Measurements from ENCODE around the gene TMEM127. TPM values are rescaled to one million over a fixed set of nuclear protein-coding genes. Genes with fewer than 3 reads are reported as not detected.

The TMEM127 gene
- total RNA-seq, 4 donors from 2014 or later = 26.4 to 42.8 (median 29.9) TPM

- no peak for TF ChIP-seq CTCF (IDR thresholded peaks at IDR 0.05; ENCODE audit: low read depth)
Observed at GRCh38 chr2:96205888-96206287, 59.9 kb downstream of the TMEM127 start.

- TF ChIP-seq CTCF (IDR thresholded peaks at IDR 0.05; ENCODE audit: low read depth) = no peak
Observed at GRCh38 chr2:96204836-96205624, 60.8 kb downstream of the TMEM127 start.

GRCh38 chr2:96203130-96204028 lies 62.4 kb downstream of the TMEM127 start:
- TF ChIP-seq CTCF (IDR thresholded peaks at IDR 0.05; ENCODE audit: low read depth) = no peak

- TF ChIP-seq CTCF (IDR thresholded peaks at IDR 0.05; ENCODE audit: low read depth) = no peak
Observed at GRCh38 chr2:96202152-96202854, 63.5 kb downstream of the TMEM127 start.

- no peak for TF ChIP-seq CTCF (IDR thresholded peaks at IDR 0.05; ENCODE audit: low read depth)
Observed at GRCh38 chr2:96201338-96201737, 64.5 kb downstream of the TMEM127 start.

GRCh38 chr2:96198921-96199320 lies 66.9 kb downstream of the TMEM127 start:
- TF ChIP-seq CTCF (IDR thresholded peaks at IDR 0.05; ENCODE audit: low read depth) = no peak

Other genes starting within 250 kb of the TMEM127 start
- 1 to 10 TPM; 1.5 to 7.0 (median 3.9) TPM for gene GPAT2, start 231.1 kb downstream of the TMEM127 start, total RNA-seq
- 1 to 10 TPM in 2 of 4 donors, under 1 TPM in 2; 0.33 to 4.6 (median 1.4) TPM for gene ADRA2B, start 149.4 kb downstream of the TMEM127 start, total RNA-seq
- under 1 TPM in 1 of 4 donors, not detected in 3; 0.34 TPM for gene ASTL, start 127.5 kb downstream of the TMEM127 start, total RNA-seq
- gene DUSP2, start 120.6 kb downstream of the TMEM127 start, total RNA-seq = 10 to 100 TPM in 1 of 4 donors, 1 to 10 TPM in 3; 2.6 to 10.2 (median 7.9) TPM
- 100 to 1,000 TPM in 3 of 4 donors, 10 to 100 TPM in 1; 96.7 to 184 (median 127) TPM for gene STARD7, start 57.2 kb downstream of the TMEM127 start, total RNA-seq
- gene CIAO1, start 228 bp upstream of the TMEM127 start, total RNA-seq = 100 to 1,000 TPM in 3 of 4 donors, 10 to 100 TPM in 1; 83.2 to 141 (median 122) TPM
- 100 to 1,000 TPM in 1 of 4 donors, 10 to 100 TPM in 3; 67.8 to 106 (median 83.4) TPM for gene SNRNP200, start 39.5 kb upstream of the TMEM127 start, total RNA-seq
- gene ITPRIPL1, start 59.3 kb upstream of the TMEM127 start, total RNA-seq = 1 to 10 TPM in 3 of 4 donors, under 1 TPM in 1; 0.98 to 4.3 (median 2.5) TPM
- 1 to 10 TPM in 3 of 4 donors, not detected in 1; 1.3 to 9.5 (median 1.8) TPM for gene NCAPH, start 69.8 kb upstream of the TMEM127 start, total RNA-seq
- 1 to 10 TPM in 1 of 4 donors, not detected in 3; 3.6 TPM for gene NEURL3, start 239.4 kb upstream of the TMEM127 start, total RNA-seq